H54 (cell line): ENCODE data around the gene TRERF1.

Source experiments
- DNase-seq: peaks from one replicate; pipeline ENCODE4 v3.0.0; 2011; ENCODE audit warnings: low spot score, mixed read lengths; ENCODE audit not compliant: insufficient read length
- FAIRE-seq: peaks from 3 replicates; lab custom pipeline; 2011; peaks lifted over from hg19 to GRCh38; lab: Jason Lieb, UNC
- POLR2A ChIP-seq: IDR thresholded peaks from 2 replicates; pipeline ENCODE4 v1.6.1; 2011; ENCODE audit warnings: low read depth, mild to moderate bottlenecking, low read length

Gene TRERF1

DNA sequence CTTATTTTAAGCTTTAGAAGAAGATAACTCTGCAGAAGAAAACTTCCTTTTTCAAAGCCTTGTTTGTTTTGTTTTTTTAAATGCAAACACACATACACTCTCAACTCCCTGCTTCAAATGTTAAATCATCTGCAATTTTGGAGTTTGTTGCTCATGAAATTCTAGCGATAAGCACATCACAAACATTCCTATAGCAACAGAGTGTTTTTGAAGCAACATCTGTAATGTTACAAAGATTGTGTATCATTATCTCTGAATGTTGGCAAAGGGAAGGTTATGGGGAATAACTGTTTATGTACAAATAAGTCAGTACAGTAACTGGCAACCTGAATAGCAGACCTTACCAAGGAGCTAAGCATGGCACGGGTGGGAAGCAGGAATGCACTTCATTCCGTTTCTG, 149.3 kb downstream of the TRERF1 start:
- TF ChIP-seq POLR2A: no peak
- FAIRE-seq: peak; percentile 15

DNA sequence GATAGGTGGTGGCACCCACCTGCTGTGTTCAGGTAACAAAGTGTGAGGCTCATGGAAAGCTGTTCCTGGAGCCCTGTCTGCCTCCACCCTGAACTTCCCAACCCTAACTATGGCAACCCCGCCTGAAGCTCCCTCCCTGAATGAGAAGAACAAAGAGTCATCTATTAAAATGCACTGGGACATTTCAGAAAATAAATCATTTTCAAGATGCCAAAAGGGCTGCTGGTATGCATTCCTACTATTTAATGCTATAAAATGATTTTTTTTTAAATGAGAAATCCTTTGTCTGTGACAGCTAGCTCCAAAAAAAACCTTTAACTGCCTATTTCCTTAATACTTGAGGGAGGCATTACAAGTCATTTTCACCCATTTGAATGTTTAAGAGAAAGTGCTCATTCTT, 149.7 kb downstream of the TRERF1 start:
- no peak for FAIRE-seq
- TF ChIP-seq POLR2A: no peak

More for the DNA sequence above, 149.3 kb downstream of the TRERF1 start:
- no peak for DNase-seq

DNA sequence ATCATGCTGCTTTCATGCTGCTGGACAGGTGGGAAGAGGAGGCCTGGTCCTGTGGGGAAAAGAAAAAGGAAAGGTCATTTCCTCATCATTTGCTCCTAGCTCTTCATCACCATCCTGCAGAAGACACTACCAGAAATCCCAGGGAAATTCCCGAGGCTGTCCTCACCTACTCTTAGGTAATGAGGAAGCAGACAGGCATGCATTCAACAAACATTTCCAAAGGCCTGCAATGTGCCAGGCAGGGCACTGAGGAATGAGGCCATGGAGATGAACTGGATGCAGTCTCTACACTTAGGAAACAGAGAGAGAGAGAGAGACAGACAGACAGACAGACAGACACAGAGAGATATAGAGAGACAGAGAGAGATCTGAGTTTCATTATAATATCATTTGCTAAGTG, 151.0 kb downstream of the TRERF1 start:
- FAIRE-seq (no peak), DNase-seq (no peak)
- TF ChIP-seq POLR2A: no peak

More for the DNA sequence above, 149.7 kb downstream of the TRERF1 start:
- DNase-seq: no peak

DNA sequence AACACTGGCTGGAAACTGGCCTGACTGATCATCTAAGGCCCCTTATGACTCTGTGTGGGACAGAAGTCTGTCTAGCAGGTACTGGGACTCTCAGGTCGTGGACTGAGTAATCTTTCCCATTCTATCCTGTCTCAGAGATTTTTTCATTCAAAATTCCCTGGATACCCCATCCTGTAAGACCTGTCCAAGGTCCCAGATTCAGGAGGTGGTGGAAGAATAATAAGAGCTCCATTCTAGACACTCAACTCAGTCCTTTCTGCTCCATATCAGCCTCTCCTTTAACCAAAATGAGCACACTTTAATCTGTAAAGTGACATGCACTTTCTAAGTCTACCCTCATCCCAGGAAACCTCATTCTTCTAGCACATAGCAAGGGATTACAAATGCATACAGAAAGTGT, 151.5 kb downstream of the TRERF1 start:
- DNase-seq: no peak
- no peak for FAIRE-seq
- no peak for TF ChIP-seq POLR2A

DNA sequence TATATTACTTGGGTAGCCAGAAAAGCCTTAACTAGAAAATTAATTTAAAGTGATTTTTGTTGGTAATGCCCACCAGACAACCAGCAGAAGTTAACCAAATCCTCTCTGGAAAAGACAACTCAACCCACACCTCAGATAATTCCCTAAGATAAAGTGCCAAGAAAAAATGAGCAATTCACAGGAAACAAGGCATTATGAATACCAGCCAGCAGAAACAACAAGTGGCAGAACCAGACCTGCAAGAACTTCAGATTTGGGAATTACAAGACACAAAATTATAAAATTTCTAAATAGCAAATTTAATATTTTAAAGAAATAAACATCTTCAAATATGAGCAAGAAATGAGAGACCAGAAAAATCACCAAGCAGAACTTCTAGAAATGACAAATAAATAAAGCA, 154.1 kb downstream of the TRERF1 start:
- DNase-seq (no peak), FAIRE-seq (no peak)
- no peak for TF ChIP-seq POLR2A

DNA sequence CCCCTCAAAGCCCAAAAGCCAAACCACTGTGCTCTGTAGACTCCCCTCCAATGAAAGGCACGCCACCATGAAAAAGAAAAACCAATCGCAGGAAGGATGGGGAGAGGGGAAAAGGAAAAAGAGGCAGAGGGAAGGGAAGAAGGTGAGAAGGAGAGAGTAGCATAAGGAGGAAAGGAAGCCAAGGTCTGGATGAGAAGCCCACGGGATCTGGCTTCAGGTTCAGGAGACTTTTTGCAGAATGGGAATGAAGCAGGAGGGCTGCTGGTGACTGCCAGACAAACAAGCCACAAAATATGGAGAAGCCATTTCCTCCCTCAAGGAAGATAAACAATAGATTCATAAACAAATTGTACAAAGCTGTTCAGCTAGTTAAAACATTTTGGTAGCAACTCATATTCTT, 155.1 kb downstream of the TRERF1 start:
- TF ChIP-seq POLR2A: no peak
- FAIRE-seq (no peak), DNase-seq (no peak)

DNA sequence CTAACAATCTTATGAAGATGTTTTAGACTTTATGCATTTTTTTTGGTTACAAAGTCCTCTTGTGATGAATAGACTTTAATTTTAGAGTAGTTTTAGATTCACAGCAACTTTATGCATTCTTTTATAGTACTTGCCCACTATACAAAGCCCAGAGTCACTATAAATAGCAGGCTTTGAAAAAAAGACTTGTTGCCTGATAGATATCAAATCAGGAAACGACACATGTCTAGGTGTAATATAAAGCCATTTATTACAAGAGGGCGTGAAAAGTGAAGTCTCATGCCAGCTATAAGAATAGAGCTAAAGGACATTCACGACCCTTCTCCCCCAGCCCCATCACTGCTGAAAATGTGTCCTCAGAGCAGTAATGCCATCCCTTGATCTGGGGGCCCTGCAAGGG, 156.0 kb downstream of the TRERF1 start:
- FAIRE-seq (no peak), DNase-seq (no peak)
- no peak for TF ChIP-seq POLR2A

DNA sequence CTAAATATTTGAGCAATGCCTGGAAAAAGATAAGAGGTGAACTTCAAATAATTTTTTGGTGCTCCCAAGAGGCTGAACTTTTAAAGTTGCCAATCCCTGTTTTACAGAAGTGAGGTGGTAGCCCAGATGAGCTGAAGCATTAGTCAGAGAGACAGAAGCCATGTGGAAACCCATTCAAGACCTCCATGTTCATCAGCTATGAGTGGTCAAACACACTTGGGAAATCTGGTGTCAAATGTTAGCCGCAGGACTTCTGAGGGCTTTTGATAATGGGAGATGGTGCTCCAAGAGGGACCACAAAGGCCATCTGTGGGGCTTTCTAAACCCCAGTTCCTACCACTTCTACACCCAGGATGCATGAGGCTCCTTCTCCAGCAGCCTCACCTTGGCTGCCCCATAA, 156.5 kb downstream of the TRERF1 start:
- DNase-seq (no peak), FAIRE-seq (no peak)
- no peak for TF ChIP-seq POLR2A

DNA sequence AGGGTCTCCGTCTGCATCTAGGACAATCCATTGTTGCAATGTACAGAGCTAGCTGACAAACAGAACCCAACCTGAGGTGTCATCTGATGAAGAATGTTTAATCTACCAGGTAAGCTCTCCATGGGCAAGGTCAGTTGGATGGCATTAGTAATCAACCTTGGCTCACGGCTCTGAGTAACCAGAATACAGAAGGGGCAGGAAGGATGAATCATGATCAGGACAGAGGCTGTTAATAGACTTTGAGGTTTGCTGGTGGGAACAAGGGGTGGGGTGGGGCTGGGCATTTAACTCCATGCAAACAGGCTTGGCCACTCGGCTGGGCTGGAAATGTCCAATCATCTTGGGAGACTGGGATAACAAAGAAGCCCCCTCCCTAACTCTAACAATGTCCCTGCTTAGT, 157.0 kb downstream of the TRERF1 start:
- peak; percentile 87 for FAIRE-seq
- DNase-seq: peak; percentile 78
- no peak for TF ChIP-seq POLR2A

DNA sequence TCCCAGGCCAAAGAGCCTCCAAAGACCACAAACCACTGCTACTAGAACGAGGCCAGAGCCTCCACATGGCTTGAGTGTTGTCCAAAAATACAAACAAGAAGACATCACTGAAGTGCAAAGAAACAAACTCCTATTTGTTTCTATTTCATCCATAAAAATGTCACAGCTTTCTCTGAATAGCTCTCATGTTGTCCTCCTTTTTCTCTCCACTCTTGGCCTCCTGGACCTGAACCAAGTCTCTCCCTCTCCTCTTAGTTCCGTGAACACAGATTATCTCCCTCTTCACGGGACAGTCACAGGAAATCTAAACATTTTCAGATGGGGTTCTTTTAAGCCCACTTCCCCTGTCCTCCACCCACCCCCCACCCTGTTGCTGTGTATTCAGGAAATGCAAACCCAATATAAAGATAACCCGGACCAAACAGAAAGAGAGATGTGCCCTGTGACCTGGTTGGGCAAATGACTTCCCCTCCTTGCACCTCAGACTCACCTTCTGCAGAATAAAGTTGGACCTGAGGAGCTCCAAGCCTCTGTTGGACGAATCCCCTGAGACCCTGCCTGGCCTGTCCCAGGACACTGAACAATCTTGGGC, 158.2 kb downstream of the TRERF1 start:
- DNase-seq (no peak), FAIRE-seq (no peak)
- TF ChIP-seq POLR2A: no peak

DNA sequence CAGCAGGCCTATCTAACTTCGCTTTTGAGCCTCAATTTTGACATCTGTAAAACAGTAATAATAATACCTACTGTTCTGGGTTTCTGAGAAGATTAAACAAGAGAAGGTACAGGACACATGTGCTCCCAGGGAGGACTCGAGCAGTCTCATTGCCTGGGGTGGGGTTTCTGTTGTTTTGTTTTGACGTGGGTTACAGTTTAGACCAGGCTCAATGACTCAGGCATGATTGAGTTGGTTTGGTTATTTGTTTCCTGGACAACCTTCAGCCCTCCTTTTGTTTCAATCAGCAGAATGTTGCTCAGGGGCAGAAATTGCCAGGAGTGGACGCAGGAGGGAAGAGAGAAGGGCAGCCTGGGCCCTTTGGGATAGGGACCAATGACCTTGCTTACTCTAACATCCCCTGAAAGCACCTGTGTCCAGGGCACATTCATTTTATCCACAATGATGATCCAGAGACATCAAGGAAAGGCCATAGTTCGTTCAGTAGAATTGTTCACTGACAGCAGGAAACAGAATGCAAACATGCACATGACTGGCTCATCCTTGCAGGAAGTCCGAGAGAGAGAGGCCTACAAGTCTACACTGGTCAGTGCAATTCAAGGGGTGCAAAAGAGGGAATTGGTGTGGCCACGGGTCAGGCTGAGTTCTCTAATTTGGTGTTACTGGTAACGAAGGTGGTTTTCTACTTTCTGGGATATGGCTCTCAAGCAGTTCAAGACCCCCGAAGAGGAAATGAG, 159.6 kb downstream of the TRERF1 start:
- DNase-seq: peak; percentile 57
- no peak for TF ChIP-seq POLR2A
- peak; percentile 78 for FAIRE-seq

DNA sequence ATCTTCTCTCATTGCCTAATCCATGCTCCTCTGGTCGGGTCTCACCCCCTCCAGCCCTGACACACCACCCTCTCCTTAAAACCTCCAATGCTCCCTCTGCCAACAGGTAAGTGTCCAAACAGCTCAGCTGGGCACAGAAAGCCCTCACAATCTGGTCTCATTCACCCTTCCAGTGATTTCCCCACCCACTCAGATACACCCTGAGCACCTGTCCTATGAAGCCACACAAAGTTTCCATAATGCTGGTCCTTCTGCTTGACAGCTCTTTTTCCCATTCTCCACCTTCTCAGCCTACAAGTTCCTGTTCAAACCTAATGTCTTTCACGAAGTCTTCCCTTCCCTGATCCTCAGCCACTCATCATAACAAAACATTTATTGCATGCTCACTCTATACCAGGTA, 164.0 kb downstream of the TRERF1 start:
- no peak for FAIRE-seq

DNA sequence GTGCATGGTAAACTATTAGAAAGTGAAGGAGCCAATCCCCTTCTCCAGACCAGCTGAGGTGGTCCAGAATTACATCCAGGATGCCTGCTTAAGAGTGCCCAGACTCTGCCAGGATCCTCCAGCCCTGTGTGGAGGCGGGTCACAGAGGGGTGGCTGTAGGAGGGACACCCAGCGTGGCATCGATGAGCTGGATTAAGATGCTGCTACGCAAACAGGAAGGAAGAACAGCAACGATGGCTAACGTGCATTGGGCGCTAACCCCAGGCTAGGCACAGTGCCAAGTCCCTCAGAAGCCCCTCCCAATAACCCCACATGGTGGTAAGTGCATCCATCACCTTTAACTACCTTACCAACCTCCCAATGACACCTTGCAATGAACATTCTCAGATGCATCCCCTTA, 170.2 kb downstream of the TRERF1 start:
- DNase-seq: no peak
- FAIRE-seq: no peak
- no peak for TF ChIP-seq POLR2A

More for the DNA sequence above, 164.0 kb downstream of the TRERF1 start:
- DNase-seq: no peak
- TF ChIP-seq POLR2A: no peak

DNA sequence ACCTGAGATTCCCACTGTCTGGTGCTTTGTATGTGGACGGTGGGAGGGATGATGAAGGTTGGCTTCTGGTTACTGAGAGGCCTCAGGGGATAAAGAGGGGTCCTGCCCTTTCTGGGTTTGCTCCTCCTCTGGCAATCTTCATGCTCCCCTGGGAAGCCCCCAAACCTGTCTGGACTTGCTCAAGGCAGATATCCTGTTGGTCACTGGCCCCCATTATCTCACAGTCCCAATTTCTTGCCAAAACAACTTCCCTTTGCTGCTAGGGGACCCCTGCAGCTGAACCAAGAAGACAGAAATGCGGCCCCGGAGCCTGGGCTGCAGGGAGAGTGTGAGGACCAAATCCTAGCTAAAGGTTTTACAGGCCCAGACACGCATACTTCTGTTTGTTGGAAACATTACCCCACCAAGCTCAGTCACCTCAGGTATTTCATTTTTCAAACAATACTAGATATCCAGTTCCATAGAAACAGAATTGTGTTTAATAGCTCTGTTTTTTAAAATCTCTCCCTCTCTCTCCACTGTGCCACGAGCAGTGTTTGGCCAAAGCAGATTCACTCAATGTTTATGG, 170.7 kb downstream of the TRERF1 start:
- no peak for TF ChIP-seq POLR2A
- DNase-seq (no peak), FAIRE-seq (no peak)
